ENCODE data around the gene PML.
"Not testable (repeated sequence)": the region's sequence is repeated elsewhere in the genome, so short reads cannot be mapped to it uniquely, and the experiment has no call there.

- not testable (repeated sequence) for TF ChIP-seq CTCF (conservative IDR thresholded peaks at IDR 0.05); EZH2 (IDR thresholded peaks at IDR 0.05; ENCODE audit: low read depth)
Observed at GRCh38 chr15:74082450-74082849, 87.9 kb downstream of the PML start, which contains the start of gene GOLGA6A.

Data from PC-9 (cell line).